ENCODE measurements around the gene GRIA4. TPM values are rescaled to one million over a fixed set of nuclear protein-coding genes. Genes with fewer than 3 reads are reported as not detected.

The GRIA4 gene
- total and polyA plus RNA-seq, 11 donors: 0.45 TPM; not detected in 10

DNA sequence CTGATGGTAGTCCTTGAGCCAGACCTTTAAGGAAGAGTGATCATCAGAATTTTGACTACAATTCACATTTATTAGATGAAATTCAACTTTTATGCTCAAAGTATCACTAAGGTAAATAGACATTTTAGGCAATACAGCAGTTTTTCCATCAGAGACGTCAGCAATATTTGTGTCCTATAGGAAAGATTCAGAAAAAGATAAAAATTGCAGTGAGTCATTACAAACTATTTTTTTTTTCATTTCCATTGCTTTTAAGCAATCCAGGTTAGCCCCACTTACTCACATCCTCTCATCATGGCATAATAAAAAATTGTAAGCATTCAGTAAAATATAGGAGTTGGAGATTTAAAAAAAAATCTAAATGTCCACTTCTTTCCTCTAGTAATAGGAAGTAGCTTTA is 365.3 kb downstream of the GRIA4 start:
- ATAC-seq (no peak), DNase-seq (no peak)
- Histone ChIP-seq H3K9me3 (no peaks in the 10 kb centered on the region), H3K4me3 (no peak overlapping the region), H3K4me1 (no peaks in the 10 kb centered on the region), H3K36me3 (no peaks in the 10 kb centered on the region), H3K27me3 (no peaks in the 10 kb centered on the region), H3K27ac (no peak overlapping the region)
- WGBS, 4 donors: 64 to 82% (median 77%) methylated on average over 1 of the region's 1 CpG
- TF ChIP-seq POLR2A (IDR thresholded peaks at IDR 0.05) (no peak), CTCF (IDR thresholded peaks at IDR 0.05) (no peak)
- intact Hi-C loops (cut with DNase I): no loop called here

- H3K27ac ChIP-seq: no peak overlapping the region
- 88 to 93% (median 89%) methylated on average over 10 of the region's 10 CpGs for WGBS, 4 donors
- no peak for DNase-seq
- no peak for ATAC-seq
- intact Hi-C loops (cut with DNase I): no loop called here
- no peaks in the 10 kb centered on the region for H3K4me1 ChIP-seq
- no peak for TF ChIP-seq CTCF (IDR thresholded peaks at IDR 0.05)
- TF ChIP-seq POLR2A (IDR thresholded peaks at IDR 0.05): no peak
- H3K27me3 ChIP-seq: no peaks in the 10 kb centered on the region
- no peak overlapping the region for H3K4me3 ChIP-seq
- H3K9me3 ChIP-seq: no peaks in the 10 kb centered on the region
- no peaks in the 10 kb centered on the region for H3K36me3 ChIP-seq
These were observed 370.3 kb downstream of the GRIA4 start for GRCh38 chr11:105979997-105980703.

DNA sequence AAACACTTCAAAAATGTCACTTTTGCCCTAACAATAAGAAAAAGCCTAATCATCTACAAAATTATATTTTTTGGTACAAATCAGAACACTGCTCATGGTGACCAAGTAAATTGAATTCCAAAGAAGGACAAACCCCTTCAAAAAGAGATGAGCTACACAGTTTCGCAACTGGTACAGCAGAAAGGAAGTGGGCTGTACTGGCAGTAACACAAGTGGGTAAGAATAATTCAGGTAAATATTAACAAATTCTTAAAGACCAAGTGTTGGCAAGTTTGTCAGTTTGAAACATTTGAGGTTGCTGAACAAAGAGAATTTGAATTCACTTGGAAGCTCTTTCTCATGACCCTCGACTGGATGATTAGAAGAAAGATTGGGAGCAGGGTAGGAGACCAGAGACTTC is 376.7 kb downstream of the GRIA4 start:
- Histone ChIP-seq H3K4me1 (no peaks in the 10 kb centered on the region), H3K4me3 (no peak overlapping the region), H3K36me3 (no peaks in the 10 kb centered on the region), H3K27me3 (no peaks in the 10 kb centered on the region), H3K9me3 (no peaks in the 10 kb centered on the region), H3K27ac (no peak overlapping the region)
- TF ChIP-seq POLR2A (IDR thresholded peaks at IDR 0.05) (no peak), CTCF (IDR thresholded peaks at IDR 0.05) (no peak)
- no peak for DNase-seq
- 77 to 92% (median 87%) methylated on average over 2 of the region's 2 CpGs for WGBS, 4 donors
- intact Hi-C loops (cut with DNase I): no loop called here
- ATAC-seq: no peak

DNA sequence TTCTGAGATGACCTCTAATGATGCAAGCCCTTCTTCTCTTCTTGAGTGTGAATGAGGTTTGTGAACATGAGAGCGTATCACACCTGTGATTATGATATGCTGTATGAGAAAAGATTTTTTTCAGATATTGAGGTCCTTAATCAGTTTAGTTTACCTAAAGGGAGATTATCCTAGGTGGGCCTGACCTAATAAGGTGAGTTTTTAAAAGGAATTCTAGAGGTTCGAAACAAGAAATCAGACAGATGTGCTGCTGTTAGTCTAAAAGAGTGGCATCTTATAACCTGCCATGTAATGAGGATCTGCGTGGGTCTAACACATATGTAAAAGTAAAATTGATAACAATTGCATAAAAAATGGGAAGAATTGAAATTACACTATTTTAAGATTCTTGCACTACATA is 378.3 kb downstream of the GRIA4 start:
- intact Hi-C loops (cut with DNase I): no loop called here
- Histone ChIP-seq H3K27me3 (no peaks in the 10 kb centered on the region), H3K9me3 (peaks cover 0 to 11% (median 0%) of the 10 kb centered on the region in 12 donors), H3K36me3 (no peaks in the 10 kb centered on the region), H3K27ac (no peak overlapping the region), H3K4me3 (no peak overlapping the region), H3K4me1 (no peaks in the 10 kb centered on the region)
- WGBS, 4 donors: 92 to 94% (median 93%) methylated on average over 3 of the region's 3 CpGs
- DNase-seq (no peak), ATAC-seq (no peak)
- TF ChIP-seq POLR2A (IDR thresholded peaks at IDR 0.05) (no peak), CTCF (IDR thresholded peaks at IDR 0.05) (no peak)

All from heart left ventricle (tissue), 16 donors.